HEK293 (cell line): Measurements from ENCODE around the gene CACNA2D3.

Experiments used
- CTCF ChIA-PET: fragments of 350-600 bp; formaldehyde crosslinking; extraction: SDS; loops from one replicate; lab custom pipeline; 2021; ENCODE audit warnings: antibody characterized with exemption; lab: Yijun Ruan, JAX
- POLR2A ChIA-PET: fragments of 300-600 bp; formaldehyde crosslinking; extraction: SDS; loops from one replicate; lab custom pipeline; 2020; ENCODE audit warnings: antibody characterized with exemption, inconsistent platforms; lab: Yijun Ruan, JAX
- H3K27ac ChIP-seq: fragments of 200-500 bp; sonication (Bioruptor generic); 2 replicates; pipeline ENCODE4 v1.5.1; 2014; ENCODE audit warnings: low read depth, low read length, control low read depth, inconsistent platforms; ENCODE audit errors: extremely low read depth
- H3K36me3 ChIP-seq, 2 experiments: fragments of 200-500 bp in 1 of 2; sonication (Bioruptor generic) in 1 of 2; 1 replicate in 1 of 2; 2 replicates in 1 of 2; pipeline ENCODE4 v1.5.1; 2014 to 2017; ENCODE audit warnings: inconsistent platforms in 2 of 2, low read length in 2 of 2; ENCODE audit not compliant: control insufficient read depth in 2 of 2, insufficient read depth in 1 of 2
- H3K4me1 ChIP-seq: fragments of 200-500 bp; sonication (Bioruptor generic); 2 replicates; pipeline ENCODE4 v1.5.1; 2014; ENCODE audit warnings: mild to moderate bottlenecking, low read length, inconsistent platforms; ENCODE audit not compliant: control insufficient read depth, insufficient read depth
- H3K4me3 ChIP-seq: 2 replicates; pipeline ENCODE4 v1.5.1; 2011; ENCODE audit warnings: low read depth, mild to moderate bottlenecking, control low read depth, low read length, moderate library complexity
- H3K9me3 ChIP-seq: fragments of 200-500 bp; sonication (Bioruptor generic); 2 replicates; pipeline ENCODE4 v1.5.1; 2014; ENCODE audit warnings: low read depth, low read length, inconsistent platforms; ENCODE audit not compliant: control insufficient read depth, insufficient read depth
- ATF2 ChIP-seq: fragments of 450-650 bp; formaldehyde crosslinking; IDR thresholded peaks from 2 replicates; pipeline ENCODE4 v1.5.1; 2016; ENCODE audit warnings: missing biosample characterization, missing genetic modification characterization, low read depth
- GFI1B ChIP-seq: fragments of 450-650 bp; formaldehyde crosslinking; IDR thresholded peaks from 2 replicates; pipeline ENCODE4 v1.5.1; 2016; ENCODE audit warnings: missing biosample characterization, missing genetic modification characterization
- HOXC10 ChIP-seq: sonication (generic); formaldehyde crosslinking; IDR thresholded peaks from 2 replicates; pipeline ENCODE4 v1.8.1; 2023; ENCODE audit warnings: mild to moderate bottlenecking, missing genetic modification reagents
- KLF16 ChIP-seq: fragments of 450-650 bp; formaldehyde crosslinking; IDR thresholded peaks from 2 replicates; pipeline ENCODE4 v1.5.1; 2017; ENCODE audit warnings: missing biosample characterization, missing genetic modification characterization
- KLF8 ChIP-seq: fragments of 450-650 bp; formaldehyde crosslinking; IDR thresholded peaks from 2 replicates; pipeline ENCODE4 v1.5.1; 2016; ENCODE audit warnings: missing biosample characterization, missing genetic modification characterization
- MEIS1 ChIP-seq: sonication (generic); formaldehyde crosslinking; IDR thresholded peaks from 2 replicates; pipeline ENCODE4 v1.8.1; 2022; ENCODE audit warnings: missing genetic modification reagents, mild to moderate bottlenecking, borderline replicate concordance
- OSR2 ChIP-seq: fragments of 450-650 bp; formaldehyde crosslinking; IDR thresholded peaks from 2 replicates; pipeline ENCODE4 v1.5.1; 2016; ENCODE audit warnings: missing biosample characterization, missing genetic modification characterization
- PRDM1 ChIP-seq: fragments of 450-650 bp; formaldehyde crosslinking; IDR thresholded peaks from 2 replicates; pipeline ENCODE4; 2016; ENCODE audit warnings: missing biosample characterization, missing genetic modification characterization
- PRDM2 ChIP-seq: fragments of 450-650 bp; formaldehyde crosslinking; IDR thresholded peaks from 2 replicates; pipeline ENCODE4 v1.5.1; 2016; ENCODE audit warnings: missing biosample characterization, missing genetic modification characterization, borderline replicate concordance
- SALL2 ChIP-seq: fragments of 450-650 bp; formaldehyde crosslinking; IDR thresholded peaks from 2 replicates; pipeline ENCODE4 v1.5.0; 2017; ENCODE audit warnings: missing biosample characterization, mild to moderate bottlenecking, missing genetic modification characterization, borderline replicate concordance
- ZFP37 ChIP-seq: fragments of 450-650 bp; formaldehyde crosslinking; IDR thresholded peaks from 2 replicates; pipeline ENCODE4 v1.5.1; 2016; ENCODE audit warnings: missing biosample characterization, missing genetic modification characterization
- ZFP69B ChIP-seq: fragments of 450-650 bp; formaldehyde crosslinking; IDR thresholded peaks from 2 replicates; pipeline ENCODE4 v1.5.1; 2016; ENCODE audit warnings: missing biosample characterization, missing genetic modification characterization
- ZNF211 ChIP-seq: fragments of 450-650 bp; formaldehyde crosslinking; IDR thresholded peaks from 2 replicates; pipeline ENCODE4 v1.5.1; 2016; ENCODE audit warnings: low read depth, missing biosample characterization, missing genetic modification characterization
- ZNF433 ChIP-seq: fragments of 450-650 bp; formaldehyde crosslinking; IDR thresholded peaks from 2 replicates; pipeline ENCODE4 v1.5.1; 2016; ENCODE audit warnings: missing biosample characterization, missing genetic modification characterization, low read depth
- ZNF510 ChIP-seq: fragments of 450-650 bp; formaldehyde crosslinking; IDR thresholded peaks from 2 replicates; pipeline ENCODE4 v1.5.1; 2018; ENCODE audit warnings: mild to moderate bottlenecking, missing genetic modification characterization, missing biosample characterization; ENCODE audit not compliant: insufficient replicate concordance
- ZNF529 ChIP-seq: fragments of 450-650 bp; formaldehyde crosslinking; IDR thresholded peaks from 2 replicates; pipeline ENCODE4 v1.5.1; 2017; ENCODE audit warnings: missing genetic modification characterization, missing biosample characterization; ENCODE audit not compliant: insufficient replicate concordance
- ZNF530 ChIP-seq: fragments of 450-650 bp; formaldehyde crosslinking; IDR thresholded peaks from 2 replicates; pipeline ENCODE4 v1.5.1; 2016; ENCODE audit warnings: low read depth, missing biosample characterization, missing genetic modification characterization
- ZNF571 ChIP-seq: fragments of 450-650 bp; formaldehyde crosslinking; IDR thresholded peaks from 2 replicates; pipeline ENCODE4 v1.5.0; 2017; ENCODE audit warnings: missing biosample characterization, missing genetic modification characterization
- ZNF658 ChIP-seq: fragments of 450-650 bp; formaldehyde crosslinking; IDR thresholded peaks from 2 replicates; pipeline ENCODE4; 2016; ENCODE audit warnings: missing biosample characterization, missing genetic modification characterization
- ZNF785 ChIP-seq: fragments of 450-650 bp; formaldehyde crosslinking; IDR thresholded peaks from 2 replicates; pipeline ENCODE4 v1.5.1; 2016; ENCODE audit warnings: missing biosample characterization, missing genetic modification characterization
- ZSCAN4 ChIP-seq: fragments of 450-650 bp; formaldehyde crosslinking; IDR thresholded peaks from 2 replicates; pipeline ENCODE4 v1.5.1; 2017; ENCODE audit warnings: missing biosample characterization, missing genetic modification characterization
- ZSCAN5A ChIP-seq: fragments of 450-650 bp; formaldehyde crosslinking; IDR thresholded peaks from 2 replicates; pipeline ENCODE4 v1.5.1; 2016; ENCODE audit warnings: missing biosample characterization, missing genetic modification characterization

CACNA2D3 gene

GRCh38 chr3:54157860-54158259 lies 35.5 kb downstream of the CACNA2D3 start (continued):
- TF ChIP-seq ZNF785 (no peak), ZFP69B (tag by site-specific recombination) (no peak), MEIS1 (CRISPR knock-in tag) (no peak), ZNF571 (tag by site-specific recombination) (no peak), ZNF529 (no peak), ZNF211 (tag by site-specific recombination) (no peak), ZFP37 (tag by site-specific recombination) (no peak), OSR2 (tag by site-specific recombination) (no peak), PRDM1 (tag by site-specific recombination) (no peak)
- TF ChIP-seq, all 188 proteins: peak for 0

- no peaks in the 10 kb centered on the region for H3K36me3 ChIP-seq
- no peak overlapping the region for H3K4me3 ChIP-seq
- CTCF ChIA-PET, result no interaction called here
- no peaks in the 10 kb centered on the region for H3K9me3 ChIP-seq
- no peaks in the 10 kb centered on the region for H3K4me1 ChIP-seq
- TF ChIP-seq ZSCAN4 (tag by site-specific recombination) (no peak), ZNF510 (no peak), PRDM2 (tag by site-specific recombination) (no peak), KLF8 (tag by site-specific recombination) (no peak), ATF2 (no peak), ZNF530 (tag by site-specific recombination) (no peak), HOXC10 (CRISPR knock-in tag) (no peak), SALL2 (tag by site-specific recombination) (no peak)
- POLR2A ChIA-PET, result no interaction called here
- no peak overlapping the region for H3K27ac ChIP-seq
Measured at GRCh38 chr3:54159917-54160316, 37.6 kb downstream of the CACNA2D3 start.

GRCh38 chr3:54163441-54163840 lies 41.1 kb downstream of the CACNA2D3 start:
- Histone ChIP-seq H3K4me1 (no peaks in the 10 kb centered on the region), H3K36me3 (no peaks in the 10 kb centered on the region), H3K27ac (no peak overlapping the region), H3K9me3 (no peaks in the 10 kb centered on the region), H3K4me3 (no peak overlapping the region)
- POLR2A ChIA-PET, result no interaction called here
- CTCF ChIA-PET, result no interaction called here
- TF ChIP-seq ZSCAN5A (tag by site-specific recombination), result no peak
- no peak for TF ChIP-seq KLF16 (tag by site-specific recombination)
- TF ChIP-seq GFI1B, result no peak
- no peak for TF ChIP-seq ZNF433 (tag by site-specific recombination)
- no peak for TF ChIP-seq ZNF658
